Measurements from ENCODE around the gene RALGPS2. TPM values are rescaled to one million over a fixed set of nuclear protein-coding genes. Genes with fewer than 3 reads are reported as not detected.
A peak's percentile ranks its signal among the peaks of the same experiment; 100 is the strongest.
"Not testable (repeated sequence)": the region's sequence is repeated elsewhere in the genome, so short reads cannot be mapped to it uniquely, and the experiment has no call there.

The RALGPS2 gene
- total and polyA plus RNA-seq, 9 of the 15 experiments (the other 6 are each of a cell fraction or from before 2014, with no cell fraction given), result 0.28 to 6.5 (median 2.6) TPM

GRCh38 chr1:178752891-178753290 is 27.8 kb downstream of the RALGPS2 start:
- CTCF ChIA-PET (ENCODE audit: low intra/inter-chr PET ratio), result interaction anchor here (1.0 to 2.6 kb wide), 3 partner anchors 210 to 221 kb away, joined by 3 to 15 read pairs (median 5); no protein-coding TSS in a partner anchor
- no peak for ATAC-seq
- H3K4me2 ChIP-seq (ENCODE audit: insufficient read depth, low read length), result no peak overlapping the region
- H3K79me2 ChIP-seq (ENCODE audit: control insufficient read depth, insufficient read depth, low read length), result no peaks in the 10 kb centered on the region
- intact Hi-C loops (cut with micrococcal nuclease) (loop anchor here (1.0 to 5.0 kb wide), 2 partner anchors 211 to 441 kb away; no protein-coding TSS in a partner anchor), in situ Hi-C loops (cut with MboI) (no loop called here)
- H3K9me1 ChIP-seq (ENCODE audit: control insufficient read depth, insufficient read depth, low read length), result no peaks in the 10 kb centered on the region
- H3K4me1 ChIP-seq (replicated peaks in 1 of 2; ENCODE audit: control insufficient read depth in 2 of 2, insufficient read depth in 2 of 2, low read length in 2 of 2), result no peaks in the 10 kb centered on the region
- H2AFZ ChIP-seq (ENCODE audit: low read depth, low read length), result no peak overlapping the region
- no peaks in the 10 kb centered on the region for H3K36me3 ChIP-seq (ENCODE audit: control insufficient read depth, insufficient read depth, low read length)
- no peak overlapping the region for H3K9ac ChIP-seq (ENCODE audit: insufficient read depth in 1 of 2, low read depth in 2 of 2, low read length in 2 of 2)
- no peak for FAIRE-seq
- POLR2A ChIA-PET, result interaction anchor here (1.0 kb wide), 1 partner anchor 8 kb away, joined by 4 read pairs; no protein-coding TSS in a partner anchor
- BruUV-seq (replicated peaks), result no TSS peak
- H3K27me3 ChIP-seq (ENCODE audit: control insufficient read depth in 2 of 2, insufficient read depth in 2 of 2, low read length in 2 of 2), result peaks cover 0 to 2% of the 10 kb centered on the region in 2 experiments; a peak in 2 of 5 replicates
- TF ChIP-seq PRDM10 (IDR thresholded peaks at IDR 0.05; ENCODE audit: partially characterized antibody) (no peak), TFE3 (CRISPR knock-in tag; IDR thresholded peaks at IDR 0.05) (peak; percentile 74)
- DNase-seq (ENCODE audit: extremely low read depth in 1 of 4, low spot score in 3 of 4), result no peak
- H3K4me3 ChIP-seq, result no peak overlapping the region
- WGBS (ENCODE audit: insufficient coverage, low coverage, missing lambda C conversion rate), result 0% methylated on average over 2 of the region's 2 CpGs
- no peaks in the 10 kb centered on the region for H3K9me3 ChIP-seq (replicated peaks; ENCODE audit: control insufficient read depth, insufficient read depth, low read depth, low read length)
- H4K20me1 ChIP-seq (replicated peaks; ENCODE audit: control insufficient read depth, insufficient read depth, low read length), result no peaks in the 10 kb centered on the region
- no peak overlapping the region for H3K27ac ChIP-seq (ENCODE audit: extremely low read depth, low read depth, low read length)

DNA sequence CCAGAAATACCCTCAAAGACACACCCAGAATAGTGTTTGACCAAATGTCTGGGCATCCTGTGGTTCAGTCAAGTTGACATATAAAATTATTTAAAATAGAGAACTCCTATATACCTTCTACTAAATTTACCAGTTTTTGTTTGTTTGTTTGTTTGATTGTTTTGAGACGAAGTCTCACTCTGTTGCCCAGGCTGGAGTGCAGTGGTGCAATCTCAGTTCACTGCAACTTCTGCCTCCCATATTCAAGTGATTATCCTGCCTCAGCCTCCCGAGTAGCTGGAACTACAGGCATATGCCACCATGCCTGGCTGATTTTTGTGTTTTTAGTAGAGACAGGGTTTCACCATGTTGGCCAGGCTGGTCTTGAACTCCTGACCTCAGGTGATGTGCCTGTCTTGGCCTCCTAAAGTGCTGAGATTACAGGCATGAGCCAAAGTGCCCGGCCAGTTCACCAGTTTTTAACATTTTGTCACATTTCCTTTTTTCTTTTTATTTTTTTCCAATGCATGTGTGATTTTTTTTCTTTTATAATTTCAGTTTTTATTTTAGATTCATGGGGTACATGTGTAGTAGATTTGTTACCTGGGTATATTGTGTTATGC is 29.7 kb downstream of the RALGPS2 start:
- H3K4me2 ChIP-seq (ENCODE audit: insufficient read depth, low read length); POLR2A ChIA-PET; DNase-seq (ENCODE audit: extremely low read depth in 1 of 4, low spot score in 3 of 4); H3K27ac ChIP-seq (ENCODE audit: extremely low read depth, low read depth, low read length); H3K9me3 ChIP-seq (replicated peaks; ENCODE audit: control insufficient read depth, insufficient read depth, low read depth, low read length); H3K79me2 ChIP-seq (ENCODE audit: control insufficient read depth, insufficient read depth, low read length); H4K20me1 ChIP-seq (replicated peaks; ENCODE audit: control insufficient read depth, insufficient read depth, low read length); in situ Hi-C loops (cut with MboI); H3K4me3 ChIP-seq; H3K9ac ChIP-seq (ENCODE audit: insufficient read depth in 1 of 2, low read depth in 2 of 2, low read length in 2 of 2); H2AFZ ChIP-seq (ENCODE audit: low read depth, low read length); H3K9me1 ChIP-seq (ENCODE audit: control insufficient read depth, insufficient read depth, low read length); BruUV-seq (replicated peaks); H3K4me1 ChIP-seq (replicated peaks in 1 of 2; ENCODE audit: control insufficient read depth in 2 of 2, insufficient read depth in 2 of 2, low read length in 2 of 2); H3K36me3 ChIP-seq (ENCODE audit: control insufficient read depth, insufficient read depth, low read length); ATAC-seq; H3K27me3 ChIP-seq (ENCODE audit: control insufficient read depth in 2 of 2, insufficient read depth in 2 of 2, low read length in 2 of 2); FAIRE-seq: not testable (repeated sequence)
- CTCF ChIA-PET (ENCODE audit: low intra/inter-chr PET ratio), result interaction anchor here (2.6 kb wide), 1 partner anchor 212 kb away, joined by 15 read pairs; no protein-coding TSS in a partner anchor
- intact Hi-C loops (cut with micrococcal nuclease), result loop anchor here (5.0 kb wide), 1 partner anchor 442 kb away; no protein-coding TSS in a partner anchor
- 1% methylated on average over 3 of the region's 3 CpGs for WGBS (ENCODE audit: insufficient coverage, low coverage, missing lambda C conversion rate)
